Measurements from ENCODE around the gene TCP11. TPM values are rescaled to one million over a fixed set of nuclear protein-coding genes. Genes with fewer than 3 reads are reported as not detected.

TCP11 gene
- polyA plus RNA-seq, 1 of the 3 experiments (the other 2 are of a cell fraction), result 0.16 TPM

GRCh38 chr6:35096129-35096862 lies 44.8 kb downstream of the TCP11 start:
- ChIA-PET CTCF (interaction anchor here (0.9 to 1.6 kb wide), 3 partner anchors 44 to 117 kb away, joined by 3 to 4 read pairs (median 3); no protein-coding TSS in a partner anchor), POLR2A (no interaction called here)
- no peaks in the 10 kb centered on the region for H4K20me1 ChIP-seq (ENCODE audit: insufficient read depth)
- no peak for TF ChIP-seq FOXJ3 (CRISPR knock-in tag; IDR thresholded peaks at IDR 0.05)
- TF ChIP-seq RCOR1 (IDR thresholded peaks at IDR 0.05; ENCODE audit: low read length), result peak; percentile 10; the same call in 1 of the 2 replicates
- peak; percentile 53; the same call in 1 of the 2 replicates for TF ChIP-seq YY1 (IDR thresholded peaks at IDR 0.05; ENCODE audit: low read depth)
- TF ChIP-seq RXRA (IDR thresholded peaks at IDR 0.05; ENCODE audit: borderline replicate concordance, low read depth), result peak; percentile 25; the same call in 1 of the 2 replicates
- peak; percentile 48; the same call in 1 of the 2 replicates for TF ChIP-seq NFIC (IDR thresholded peaks at IDR 0.05; ENCODE audit: borderline replicate concordance)
- 0 out of 2 replicates have a peak, but pooled peaks have one; percentile 34 for TF ChIP-seq TEAD4 (IDR thresholded peaks at IDR 0.05; ENCODE audit: borderline replicate concordance, insufficient read depth)
- no peak for TF ChIP-seq RFX5 (IDR thresholded peaks at IDR 0.05; ENCODE audit: low read length)
- TF ChIP-seq MAX (IDR thresholded peaks at IDR 0.05; ENCODE audit: low read depth), result peak; percentile 54; the same call in 1 of the 2 replicates
- peak; percentile 24 for TF ChIP-seq JUND (IDR thresholded peaks at IDR 0.05)
- no peak for TF ChIP-seq MEF2A (IDR thresholded peaks at IDR 0.05; ENCODE audit: borderline replicate concordance, low read depth)
- peak; percentile 36 for TF ChIP-seq FOSL2 (IDR thresholded peaks at IDR 0.05; ENCODE audit: borderline replicate concordance, low read depth)
- peak; percentile 41 for TF ChIP-seq PBX3 (IDR thresholded peaks at IDR 0.05)
- no peak for TF ChIP-seq SMC3 (IDR thresholded peaks at IDR 0.05; ENCODE audit: low read depth, low read length)
- TF ChIP-seq TCF12 (IDR thresholded peaks at IDR 0.05), result peak; percentile 64; the same call in 1 of the 2 replicates
- peaks cover 23% of the 10 kb centered on the region for H3F3A ChIP-seq (replicated peaks; ENCODE audit: insufficient read depth)
- peak overlapping the region; percentile 51; the same call in 1 of the 2 replicates for H3K4me2 ChIP-seq
- no peaks in the 10 kb centered on the region for H3K36me3 ChIP-seq (replicated peaks in 1 of 2; ENCODE audit: control insufficient read depth in 1 of 2, insufficient read depth in 2 of 2, low read length in 1 of 2)
- peaks cover 11 to 32% of the 10 kb centered on the region in 2 experiments for H3K4me1 ChIP-seq (ENCODE audit: control insufficient read depth in 1 of 2, insufficient read depth in 2 of 2, low read depth in 1 of 2, low read length in 1 of 2)
- peak; percentile 26 for DNase-seq
- peak overlapping the region; percentile 56; the same call in 1 of the 2 replicates for H2AFZ ChIP-seq (ENCODE audit: low read depth)
- no peaks in the 10 kb centered on the region for H3K27me3 ChIP-seq (ENCODE audit: insufficient read depth)
- H3K27ac ChIP-seq (ENCODE audit: low read depth in 2 of 2, low read length in 1 of 2), result peak overlapping the region; percentile 61 to 62; a peak in 3 of 4 replicates
- WGBS (ENCODE audit: low lambda C conversion rate), result 13% methylated on average over 4 of the region's 4 CpGs
- no peaks in the 10 kb centered on the region for H3K9me3 ChIP-seq
- no peak overlapping the region for H3K9ac ChIP-seq
- no peaks in the 10 kb centered on the region for H3K9me2 ChIP-seq
- H3K79me2 ChIP-seq (ENCODE audit: insufficient read depth), result no peaks in the 10 kb centered on the region
- no peak overlapping the region for H3K4me3 ChIP-seq (ENCODE audit: low read depth in 2 of 2, low read length in 1 of 2)

- 84% methylated on average over 4 of the region's 4 CpGs for WGBS (ENCODE audit: low lambda C conversion rate)
- no peak overlapping the region for H3K4me2 ChIP-seq
- no peaks in the 10 kb centered on the region for H3K9me3 ChIP-seq
- no peak for TF ChIP-seq JUND (IDR thresholded peaks at IDR 0.05)
- TF ChIP-seq FOXM1 (IDR thresholded peaks at IDR 0.05; ENCODE audit: low read depth), result no peak
- TF ChIP-seq RCOR1 (IDR thresholded peaks at IDR 0.05; ENCODE audit: low read length), result no peak
- no peak for TF ChIP-seq NFIC (IDR thresholded peaks at IDR 0.05; ENCODE audit: borderline replicate concordance)
- no peak for TF ChIP-seq USF2 (IDR thresholded peaks at IDR 0.05; ENCODE audit: borderline replicate concordance, low read depth, low read length)
- no peak for TF ChIP-seq POLR2AphosphoS5 (IDR thresholded peaks at IDR 0.05; ENCODE audit: low read depth, low read length)
- TF ChIP-seq ZBTB33 (IDR thresholded peaks at IDR 0.05; ENCODE audit: borderline replicate concordance, low read depth), result no peak
- no peak for TF ChIP-seq EZH2phosphoT487 (IDR thresholded peaks at IDR 0.05; ENCODE audit: borderline replicate concordance, low read depth)
- TF ChIP-seq RAD21 (IDR thresholded peaks at IDR 0.05; ENCODE audit: low read length), result no peak
- no peak for TF ChIP-seq GABPA (IDR thresholded peaks at IDR 0.05; ENCODE audit: low read depth)
- TF ChIP-seq TEAD4 (IDR thresholded peaks at IDR 0.05; ENCODE audit: borderline replicate concordance, insufficient read depth), result no peak
- TF ChIP-seq RXRA (IDR thresholded peaks at IDR 0.05; ENCODE audit: borderline replicate concordance, low read depth), result no peak
- TF ChIP-seq GATA2 (CRISPR knock-in tag; IDR thresholded peaks at IDR 0.05), result no peak
- TF ChIP-seq FOXJ3 (CRISPR knock-in tag; IDR thresholded peaks at IDR 0.05), result no peak
- TF ChIP-seq EP300 (IDR thresholded peaks at IDR 0.05; ENCODE audit: borderline replicate concordance in 1 of 2, low read depth in 1 of 2, low read length in 1 of 2), result no peak
- TF ChIP-seq YY1 (IDR thresholded peaks at IDR 0.05; ENCODE audit: low read depth), result no peak
- no peaks in the 10 kb centered on the region for H3K27me3 ChIP-seq (ENCODE audit: insufficient read depth)
- DNase-seq, result no peak
- H3K9ac ChIP-seq, result no peak overlapping the region
- H3F3A ChIP-seq (replicated peaks; ENCODE audit: insufficient read depth), result peaks cover 23% of the 10 kb centered on the region
- H3K4me1 ChIP-seq (ENCODE audit: control insufficient read depth in 1 of 2, insufficient read depth in 2 of 2, low read depth in 1 of 2, low read length in 1 of 2), result peaks cover 11 to 42% of the 10 kb centered on the region in 2 experiments
- no peaks in the 10 kb centered on the region for H3K36me3 ChIP-seq (replicated peaks in 1 of 2; ENCODE audit: control insufficient read depth in 1 of 2, insufficient read depth in 2 of 2, low read length in 1 of 2)
- H3K4me3 ChIP-seq (ENCODE audit: low read depth in 2 of 2, low read length in 1 of 2), result no peak overlapping the region
- CTCF ChIA-PET, result interaction anchor here (2.2 kb wide), 1 partner anchor 107 kb away, joined by 9 read pairs; no protein-coding TSS in a partner anchor
- no peaks in the 10 kb centered on the region for H3K9me2 ChIP-seq
- no peak overlapping the region for H2AFZ ChIP-seq (ENCODE audit: low read depth)
- no peak overlapping the region for H3K27ac ChIP-seq (ENCODE audit: low read depth in 2 of 2, low read length in 1 of 2)
- POLR2A ChIA-PET, result no interaction called here
- no peaks in the 10 kb centered on the region for H3K79me2 ChIP-seq (ENCODE audit: insufficient read depth)
- H4K20me1 ChIP-seq (ENCODE audit: insufficient read depth), result no peaks in the 10 kb centered on the region
These were observed 47.0 kb downstream of the TCP11 start for GRCh38 chr6:35094183-35094582.

Measured in SK-N-SH (cell line).